ENCODE measurements around the gene HTR1D.
"Not testable (repeated sequence)": the region's sequence is repeated elsewhere in the genome, so short reads cannot be mapped to it uniquely, and the experiment has no call there.

DNA sequence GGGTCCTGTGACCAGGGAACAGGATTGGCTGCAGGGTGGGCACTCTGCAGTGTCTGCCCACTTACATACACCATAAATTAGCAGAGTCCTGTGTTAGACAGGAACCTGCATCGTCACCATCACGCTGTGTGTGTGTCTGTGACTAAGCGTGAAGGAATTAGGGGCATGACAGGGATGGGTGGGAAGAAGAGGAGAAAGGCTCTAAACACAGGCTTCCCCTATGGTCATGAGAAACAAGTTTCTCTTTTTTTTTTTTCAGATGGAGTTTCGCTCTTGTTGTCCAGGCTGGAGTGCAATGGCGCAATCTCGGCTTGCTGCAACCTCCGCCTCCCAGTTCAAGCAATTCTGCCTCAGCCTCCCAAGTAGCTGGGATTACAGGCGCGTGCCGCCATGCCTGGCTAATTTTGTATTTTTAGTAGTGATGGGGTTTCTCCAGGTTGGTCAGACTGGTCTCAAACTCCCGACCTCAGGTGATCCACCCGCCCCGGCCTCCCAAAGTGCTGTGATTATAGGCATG is 28.3 kb downstream of the HTR1D start:
- peak; percentile 48 for TF ChIP-seq FOS (IDR thresholded peaks at IDR 0.05; ENCODE audit: borderline replicate concordance, insufficient read depth, low read length)
- TF ChIP-seq CTCF (IDR thresholded peaks at IDR 0.05; ENCODE audit: extremely low read depth in 1 of 2, insufficient read depth in 1 of 2, low read depth in 1 of 2, low read length in 2 of 2), result not testable (repeated sequence)

All from endothelial cell of umbilical vein (primary cell).